Right lobe of liver (tissue), 4 donors: ENCODE measurements around the gene SNRNP200.

Experiments
- CTCF ChIP-seq, 4 donors: fragments of 200-600 bp in 3 of 4; fragments of 450-650 bp in 1 of 4; IDR thresholded peaks; one replicate each; pipeline versions ENCODE4 v1.5.1 to v1.8.0; 2016 to 2022; ENCODE audit warnings: antibody characterized with exemption in 4 of 4, mild to moderate bottlenecking in 2 of 4
- POLR2A ChIP-seq: fragments of 450-650 bp; IDR thresholded peaks from one replicate; pipeline ENCODE4 v1.6.1; 2017; ENCODE audit warnings: antibody characterized with exemption, mild to moderate bottlenecking
- donor health status: DM: no; HTN: no; CAD: no.
- donor health status: DM: no; HTN: no; CAD: no.
- donor health status: DM: no; HTN: yes; CAD: no.

GRCh38 chr2:96336104-96336775 is 30.9 kb upstream of the SNRNP200 start:
- no peak for TF ChIP-seq CTCF (IDR thresholded peaks at IDR 0.05)
- no peak for TF ChIP-seq POLR2A
